ENCODE measurements around the gene TMUB2.

- TF ChIP-seq CTCF (conservative IDR thresholded peaks at IDR 0.05 in 1 of 2, IDR thresholded peaks at IDR 0.05 in 1 of 2; ENCODE audit: low read depth in 1 of 2, low read length in 2 of 2) (no peak), EZH2 (IDR thresholded peaks at IDR 0.05; ENCODE audit: low read length, missing control alignments) (no peak)
Observed at GRCh38 chr17:44233582-44233981, 46.8 kb downstream of the TMUB2 start.

All from fibroblast of lung (primary cell).